Measurements from ENCODE around the gene ASTN2.

The ASTN2 gene

GRCh38 chr9:116796669-116797068 is 618.2 kb downstream of the ASTN2 start:
- DNase-seq, result no peak
- Histone ChIP-seq H2AFZ (ENCODE audit: low read length) (no peak overlapping the region), H3K9ac (ENCODE audit: low read length) (no peak overlapping the region), H3K79me2 (ENCODE audit: low read length) (no peaks in the 10 kb centered on the region), H3K9me3 (replicated peaks; ENCODE audit: insufficient read depth, low read length) (no peaks in the 10 kb centered on the region), H4K20me1 (ENCODE audit: insufficient read depth, low read length) (no peaks in the 10 kb centered on the region), H3F3A (ENCODE audit: insufficient read depth, low read length) (no peaks in the 10 kb centered on the region), H3K4me1 (ENCODE audit: low read length) (no peaks in the 10 kb centered on the region), H3K36me3 (replicated peaks; ENCODE audit: insufficient read depth, low read length) (no peaks in the 10 kb centered on the region), H3K4me3 (ENCODE audit: low read length) (no peak overlapping the region), H3K27ac (ENCODE audit: low read length) (no peak overlapping the region), H3K27me3 (replicated peaks; ENCODE audit: insufficient read depth, low read length) (no peaks in the 10 kb centered on the region), H3K9me2 (replicated peaks; ENCODE audit: insufficient read depth, low read length) (no peaks in the 10 kb centered on the region), H3K4me2 (ENCODE audit: low read depth, low read length) (no peak overlapping the region)
- no peak for TF ChIP-seq EZH2 (optimal IDR thresholded peaks at IDR 0.05; ENCODE audit: low read depth, low read length)
- TF ChIP-seq CTCF (IDR thresholded peaks at IDR 0.05; ENCODE audit: low read length), result no peak
- TF ChIP-seq EZH2phosphoT487 (IDR thresholded peaks at IDR 0.05; ENCODE audit: low read length), result no peak

GRCh38 chr9:116795821-116796220 is 619.0 kb downstream of the ASTN2 start:
- no peak for DNase-seq
- Histone ChIP-seq H3K27ac (ENCODE audit: low read length) (no peak overlapping the region), H3K9ac (ENCODE audit: low read length) (no peak overlapping the region), H4K20me1 (ENCODE audit: insufficient read depth, low read length) (no peaks in the 10 kb centered on the region), H3K9me2 (replicated peaks; ENCODE audit: insufficient read depth, low read length) (no peaks in the 10 kb centered on the region), H3K9me3 (replicated peaks; ENCODE audit: insufficient read depth, low read length) (no peaks in the 10 kb centered on the region), H3K4me3 (ENCODE audit: low read length) (no peak overlapping the region), H3K4me1 (ENCODE audit: low read length) (no peaks in the 10 kb centered on the region), H3K4me2 (ENCODE audit: low read depth, low read length) (no peak overlapping the region), H3K79me2 (ENCODE audit: low read length) (no peaks in the 10 kb centered on the region), H3F3A (ENCODE audit: insufficient read depth, low read length) (no peaks in the 10 kb centered on the region), H3K36me3 (replicated peaks; ENCODE audit: insufficient read depth, low read length) (no peaks in the 10 kb centered on the region), H3K27me3 (replicated peaks; ENCODE audit: insufficient read depth, low read length) (no peaks in the 10 kb centered on the region), H2AFZ (ENCODE audit: low read length) (no peak overlapping the region)
- TF ChIP-seq EZH2phosphoT487 (IDR thresholded peaks at IDR 0.05; ENCODE audit: low read length) (no peak), CTCF (IDR thresholded peaks at IDR 0.05; ENCODE audit: low read length) (no peak), EZH2 (optimal IDR thresholded peaks at IDR 0.05; ENCODE audit: low read depth, low read length) (no peak)

- no peak for DNase-seq
- Histone ChIP-seq H3K9me2 (replicated peaks; ENCODE audit: insufficient read depth, low read length) (no peaks in the 10 kb centered on the region), H3K4me3 (ENCODE audit: low read length) (no peak overlapping the region), H3K27ac (ENCODE audit: low read length) (no peak overlapping the region), H3K9me3 (replicated peaks; ENCODE audit: insufficient read depth, low read length) (no peaks in the 10 kb centered on the region), H2AFZ (ENCODE audit: low read length) (no peak overlapping the region), H3K9ac (ENCODE audit: low read length) (no peak overlapping the region), H3F3A (ENCODE audit: insufficient read depth, low read length) (no peaks in the 10 kb centered on the region), H3K36me3 (replicated peaks; ENCODE audit: insufficient read depth, low read length) (no peaks in the 10 kb centered on the region), H3K4me2 (ENCODE audit: low read depth, low read length) (no peak overlapping the region), H3K27me3 (replicated peaks; ENCODE audit: insufficient read depth, low read length) (no peaks in the 10 kb centered on the region), H4K20me1 (ENCODE audit: insufficient read depth, low read length) (no peaks in the 10 kb centered on the region), H3K79me2 (ENCODE audit: low read length) (no peaks in the 10 kb centered on the region), H3K4me1 (ENCODE audit: low read length) (no peaks in the 10 kb centered on the region)
- TF ChIP-seq EZH2phosphoT487 (IDR thresholded peaks at IDR 0.05; ENCODE audit: low read length), result no peak
- no peak for TF ChIP-seq EZH2 (optimal IDR thresholded peaks at IDR 0.05; ENCODE audit: low read depth, low read length)
- no peak for TF ChIP-seq CTCF (IDR thresholded peaks at IDR 0.05; ENCODE audit: low read length)
These were observed 622.6 kb downstream of the ASTN2 start for GRCh38 chr9:116792271-116792670.

Data from MM.1S (cell line).